ENCODE data around the gene RBPMS2.

DNA sequence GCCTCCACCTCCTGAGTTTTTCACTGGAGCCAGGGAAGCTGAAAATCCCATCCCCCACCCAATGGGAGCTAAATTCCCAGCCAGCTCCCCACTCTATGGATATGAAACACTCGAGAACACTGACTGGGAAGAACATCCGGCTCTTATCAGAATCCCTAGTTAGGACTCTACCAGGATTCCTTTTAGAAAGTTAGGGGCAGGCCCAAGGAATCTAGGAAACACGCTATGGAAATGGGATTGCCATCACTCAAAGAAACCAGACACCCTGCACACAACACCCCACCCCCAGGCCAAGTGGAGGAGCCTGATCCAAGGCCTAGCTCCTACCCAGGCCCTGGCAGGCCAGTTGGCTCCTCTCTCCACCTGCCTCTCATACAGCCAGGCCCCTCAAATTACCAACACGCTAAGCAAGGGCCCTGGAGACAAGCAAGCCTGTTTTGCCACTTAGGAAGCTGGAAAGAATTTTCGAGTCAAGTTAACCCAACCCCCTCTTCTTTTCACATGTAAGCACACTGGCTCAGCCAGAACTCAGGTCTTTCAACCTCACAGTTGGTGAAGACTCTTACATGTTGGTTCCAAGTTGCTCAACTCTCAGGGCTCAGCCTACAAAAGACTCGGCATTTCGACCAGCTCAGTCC lies 75.5 kb downstream of the RBPMS2 start:
- no peak for TF ChIP-seq POLR2A (IDR thresholded peaks at IDR 0.05; ENCODE audit: low read depth, low read length)
- TF ChIP-seq POLR2AphosphoS5 (IDR thresholded peaks at IDR 0.05; ENCODE audit: insufficient read depth, low read depth, low read length): peak; percentile 21
- TF ChIP-seq, protein P1, sequence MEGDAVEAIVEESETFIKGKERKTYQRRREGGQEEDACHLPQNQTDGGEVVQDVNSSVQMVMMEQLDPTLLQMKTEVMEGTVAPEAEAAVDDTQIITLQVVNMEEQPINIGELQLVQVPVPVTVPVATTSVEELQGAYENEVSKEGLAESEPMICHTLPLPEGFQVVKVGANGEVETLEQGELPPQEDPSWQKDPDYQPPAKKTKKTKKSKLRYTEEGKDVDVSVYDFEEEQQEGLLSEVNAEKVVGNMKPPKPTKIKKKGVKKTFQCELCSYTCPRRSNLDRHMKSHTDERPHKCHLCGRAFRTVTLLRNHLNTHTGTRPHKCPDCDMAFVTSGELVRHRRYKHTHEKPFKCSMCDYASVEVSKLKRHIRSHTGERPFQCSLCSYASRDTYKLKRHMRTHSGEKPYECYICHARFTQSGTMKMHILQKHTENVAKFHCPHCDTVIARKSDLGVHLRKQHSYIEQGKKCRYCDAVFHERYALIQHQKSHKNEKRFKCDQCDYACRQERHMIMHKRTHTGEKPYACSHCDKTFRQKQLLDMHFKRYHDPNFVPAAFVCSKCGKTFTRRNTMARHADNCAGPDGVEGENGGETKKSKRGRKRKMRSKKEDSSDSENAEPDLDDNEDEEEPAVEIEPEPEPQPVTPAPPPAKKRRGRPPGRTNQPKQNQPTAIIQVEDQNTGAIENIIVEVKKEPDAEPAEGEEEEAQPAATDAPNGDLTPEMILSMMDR (IDR thresholded peaks at IDR 0.05; ENCODE audit: extremely low read depth in 1 of 2, insufficient read depth in 1 of 2, low read depth in 1 of 2, low read length in 2 of 2): no peak
- TF ChIP-seq EZH2 (IDR thresholded peaks at IDR 0.05; ENCODE audit: borderline replicate concordance, low read depth, low read length, severe bottlenecking): no peak
- TF ChIP-seq, protein P2, sequence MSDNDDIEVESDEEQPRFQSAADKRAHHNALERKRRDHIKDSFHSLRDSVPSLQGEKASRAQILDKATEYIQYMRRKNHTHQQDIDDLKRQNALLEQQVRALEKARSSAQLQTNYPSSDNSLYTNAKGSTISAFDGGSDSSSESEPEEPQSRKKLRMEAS (IDR thresholded peaks at IDR 0.05; ENCODE audit: insufficient read depth, insufficient read length): no peak
- no peak for TF ChIP-seq JUN (IDR thresholded peaks at IDR 0.05; ENCODE audit: borderline replicate concordance, insufficient read depth, insufficient read length, low read depth)

All from endothelial cell of umbilical vein (primary cell).